Stimulated activated CD4-positive, alpha-beta T cell treated with anti-CD3 and anti-CD28 coated beads, Interleukin-2, amount 100 ng/mL, for 4 hours (primary cell): ENCODE measurements around the gene WDR27.
"Not testable (repeated sequence)": the region's sequence is repeated elsewhere in the genome, so short reads cannot be mapped to it uniquely, and the experiment has no call there.

Experiments
- DNase-seq: peaks from one replicate; pipeline ENCODE4 v3.0.0-alpha.2; 2020; ENCODE audit warnings: low read depth

WDR27 gene

GRCh38 chr6:169661391-169661756, 40.5 kb downstream of the WDR27 start:
- no peak for DNase-seq

- no peak for DNase-seq
Observed at GRCh38 chr6:169660751-169661390, 41.0 kb downstream of the WDR27 start.

- no peak for DNase-seq
Observed at GRCh38 chr6:169659820-169660610, 41.8 kb downstream of the WDR27 start.

GRCh38 chr6:169657284-169657610, 44.6 kb downstream of the WDR27 start:
- DNase-seq: no peak

- no peak for DNase-seq
Observed at GRCh38 chr6:169656546-169657283, 45.1 kb downstream of the WDR27 start.

- DNase-seq: peak; percentile 52
Observed at GRCh38 chr6:169654598-169655391, 47.0 kb downstream of the WDR27 start.

- no peak for DNase-seq
Observed at GRCh38 chr6:169653691-169654090, 48.1 kb downstream of the WDR27 start.

GRCh38 chr6:169652896-169653295, 48.9 kb downstream of the WDR27 start:
- no peak for DNase-seq

- DNase-seq: no peak
Observed at GRCh38 chr6:169651498-169651897, 50.3 kb downstream of the WDR27 start.

- DNase-seq: no peak
Observed at GRCh38 chr6:169650959-169651292, 50.9 kb downstream of the WDR27 start.

GRCh38 chr6:169650241-169650958, 51.4 kb downstream of the WDR27 start:
- DNase-seq: no peak

GRCh38 chr6:169648617-169649016, 53.2 kb downstream of the WDR27 start:
- DNase-seq: no peak

- DNase-seq: no peak
Observed at GRCh38 chr6:169648092-169648491, 53.7 kb downstream of the WDR27 start.

GRCh38 chr6:169647637-169648036, 54.2 kb downstream of the WDR27 start:
- DNase-seq: no peak

- DNase-seq: no peak
Observed at GRCh38 chr6:169646906-169647567, 54.8 kb downstream of the WDR27 start.

GRCh38 chr6:169645459-169645858, 56.4 kb downstream of the WDR27 start:
- DNase-seq: not testable (repeated sequence)

GRCh38 chr6:169643521-169643920, 58.3 kb downstream of the WDR27 start:
- no peak for DNase-seq

GRCh38 chr6:169642455-169642854, 59.4 kb downstream of the WDR27 start:
- no peak for DNase-seq

- no peak for DNase-seq
Observed at GRCh38 chr6:169641461-169642085, 60.3 kb downstream of the WDR27 start.

- no peak for DNase-seq
Observed at GRCh38 chr6:169640983-169641382, 60.8 kb downstream of the WDR27 start.

GRCh38 chr6:169640351-169640852, 61.4 kb downstream of the WDR27 start:
- no peak for DNase-seq
